Measurements from ENCODE around the gene ALOXE3.
A peak's percentile ranks its signal among the peaks of the same experiment; 100 is the strongest.

The ALOXE3 gene

GRCh38 chr17:8153957-8154607 is 35.8 kb upstream of the ALOXE3 start:
- peak; percentile 95 for DNase-seq

GRCh38 chr17:8153525-8153956 is 35.2 kb upstream of the ALOXE3 start:
- DNase-seq, result no peak

- no peak for DNase-seq
Measured at GRCh38 chr17:8153031-8153451, 34.7 kb upstream of the ALOXE3 start.

GRCh38 chr17:8152112-8152775 is 33.9 kb upstream of the ALOXE3 start, which contains the start of gene PER1:
Gene PER1, minus strand, starts transcription at chr17:8152404. Its CDS starts 1,698 bp downstream, at chr17:8150706.
- DNase-seq, result no peak

GRCh38 chr17:8151641-8152111 is 33.4 kb upstream of the ALOXE3 start:
- DNase-seq, result no peak

GRCh38 chr17:8151120-8151640 is 32.9 kb upstream of the ALOXE3 start:
- no peak for DNase-seq

GRCh38 chr17:8150194-8151119 is 32.1 kb upstream of the ALOXE3 start:
- no peak for DNase-seq

- DNase-seq, result no peak
Measured at GRCh38 chr17:8149419-8150193, 31.3 kb upstream of the ALOXE3 start.

GRCh38 chr17:8148560-8148959 is 30.2 kb upstream of the ALOXE3 start:
- DNase-seq, result no peak

- no peak for DNase-seq
Measured at GRCh38 chr17:8147805-8148404, 29.6 kb upstream of the ALOXE3 start.

- no peak for DNase-seq
Measured at GRCh38 chr17:8147141-8147804, 29.0 kb upstream of the ALOXE3 start.

GRCh38 chr17:8146381-8147140 is 28.2 kb upstream of the ALOXE3 start:
- DNase-seq, result no peak

- no peak for DNase-seq
Measured at GRCh38 chr17:8145811-8146210, 27.5 kb upstream of the ALOXE3 start.

GRCh38 chr17:8144401-8145231 is 26.3 kb upstream of the ALOXE3 start:
- no peak for DNase-seq

- no peak for DNase-seq
Measured at GRCh38 chr17:8143581-8144400, 25.5 kb upstream of the ALOXE3 start.

- no peak for DNase-seq
Measured at GRCh38 chr17:8142887-8143580, 24.7 kb upstream of the ALOXE3 start.

- DNase-seq, result no peak
Measured at GRCh38 chr17:8142158-8142886, 24.0 kb upstream of the ALOXE3 start.

Data from cortex of kidney (tissue), 1 donor.